Endothelial cell of umbilical vein (primary cell): ENCODE data around the gene AGMO.

ENCODE experiments used
- EZH2 ChIP-seq: IDR thresholded peaks from 2 replicates; pipeline ENCODE4 v1.6.1; 2012; ENCODE audit warnings: borderline replicate concordance, low read depth, mild to moderate bottlenecking, moderate library complexity, low read length, inconsistent platforms; ENCODE audit not compliant: severe bottlenecking
- FOS ChIP-seq: IDR thresholded peaks from 2 replicates; pipeline ENCODE4 v1.6.1; 2011; ENCODE audit warnings: mild to moderate bottlenecking, low read length, moderate library complexity, borderline replicate concordance; ENCODE audit not compliant: insufficient read depth
- GATA2 ChIP-seq: IDR thresholded peaks from 2 replicates; pipeline ENCODE4 v1.7.0; 2011; ENCODE audit warnings: low read depth, mild to moderate bottlenecking, moderate library complexity, mixed read lengths, low read length; ENCODE audit not compliant: insufficient read length, insufficient read depth
- JUN ChIP-seq: IDR thresholded peaks from 2 replicates; pipeline ENCODE4 v1.6.1; 2011; ENCODE audit warnings: borderline replicate concordance, low read depth; ENCODE audit not compliant: insufficient read length, insufficient read depth
- POLR2A ChIP-seq: IDR thresholded peaks from 2 replicates; pipeline ENCODE4 v1.6.1; 2012; ENCODE audit warnings: low read depth, mild to moderate bottlenecking, control low read depth, low read length
- POLR2AphosphoS5 ChIP-seq: IDR thresholded peaks from 2 replicates; pipeline ENCODE4 v1.6.1; 2012; ENCODE audit warnings: low read depth, mild to moderate bottlenecking, control low read depth, low read length, moderate library complexity; ENCODE audit not compliant: insufficient read depth
- TF ChIP-seq, protein P1 (sequence below), 2 donors: IDR thresholded peaks; 1 replicate in 1 of 2; 2 replicates in 1 of 2; pipeline ENCODE4 v1.5.1; 2011; ENCODE audit warnings: low read length in 2 of 2, mild to moderate bottlenecking in 2 of 2, moderate library complexity in 2 of 2, control low read depth in 1 of 2, inconsistent platforms in 1 of 2, low read depth in 1 of 2; ENCODE audit not compliant: insufficient read depth in 1 of 2; ENCODE audit errors: extremely low read depth in 1 of 2
- TF ChIP-seq, protein P2 (sequence below): IDR thresholded peaks from 2 replicates; pipeline ENCODE4 v1.6.1; 2011; ENCODE audit not compliant: insufficient read depth, insufficient read length

- TF ChIP-seq GATA2 (no peak), POLR2AphosphoS5 (no peak), POLR2A (no peak), EZH2 (no peak), JUN (no peak), FOS (no peak)
- TF ChIP-seq, protein P1, sequence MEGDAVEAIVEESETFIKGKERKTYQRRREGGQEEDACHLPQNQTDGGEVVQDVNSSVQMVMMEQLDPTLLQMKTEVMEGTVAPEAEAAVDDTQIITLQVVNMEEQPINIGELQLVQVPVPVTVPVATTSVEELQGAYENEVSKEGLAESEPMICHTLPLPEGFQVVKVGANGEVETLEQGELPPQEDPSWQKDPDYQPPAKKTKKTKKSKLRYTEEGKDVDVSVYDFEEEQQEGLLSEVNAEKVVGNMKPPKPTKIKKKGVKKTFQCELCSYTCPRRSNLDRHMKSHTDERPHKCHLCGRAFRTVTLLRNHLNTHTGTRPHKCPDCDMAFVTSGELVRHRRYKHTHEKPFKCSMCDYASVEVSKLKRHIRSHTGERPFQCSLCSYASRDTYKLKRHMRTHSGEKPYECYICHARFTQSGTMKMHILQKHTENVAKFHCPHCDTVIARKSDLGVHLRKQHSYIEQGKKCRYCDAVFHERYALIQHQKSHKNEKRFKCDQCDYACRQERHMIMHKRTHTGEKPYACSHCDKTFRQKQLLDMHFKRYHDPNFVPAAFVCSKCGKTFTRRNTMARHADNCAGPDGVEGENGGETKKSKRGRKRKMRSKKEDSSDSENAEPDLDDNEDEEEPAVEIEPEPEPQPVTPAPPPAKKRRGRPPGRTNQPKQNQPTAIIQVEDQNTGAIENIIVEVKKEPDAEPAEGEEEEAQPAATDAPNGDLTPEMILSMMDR (IDR thresholded peaks at IDR 0.05; ENCODE audit: extremely low read depth in 1 of 2, insufficient read depth in 1 of 2, low read depth in 1 of 2, low read length in 2 of 2), result no peak
- TF ChIP-seq, protein P2, sequence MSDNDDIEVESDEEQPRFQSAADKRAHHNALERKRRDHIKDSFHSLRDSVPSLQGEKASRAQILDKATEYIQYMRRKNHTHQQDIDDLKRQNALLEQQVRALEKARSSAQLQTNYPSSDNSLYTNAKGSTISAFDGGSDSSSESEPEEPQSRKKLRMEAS, result no peak
Measured at GRCh38 chr7:15400440-15400839, 161.4 kb downstream of the AGMO start.
